GM12878 (cell line): Measurements from ENCODE around the gene PIGV. TPM values are rescaled to one million over a fixed set of nuclear protein-coding genes. Genes with fewer than 3 reads are reported as not detected.

Source experiments
- ATAC-seq: fragments of 200-7000 bp; cut with Tn5 transposase; 3 replicates; pipeline ENCODE4 v1.9.1; 2020; ENCODE audit warnings: mild to moderate bottlenecking, moderate library complexity
- BruUV-seq: library from RNA; stranded (reverse); fragments of 400-500 nt; replicated peaks from 2 replicates; lab custom pipeline; 2021; lab: Mats Ljungman, UMichigan
- CTCF ChIA-PET: fragments of 300-600 bp; sonication (Branson Sonifier 250); formaldehyde crosslinking; extraction: SDS; loops from one replicate; lab custom pipeline; 2021; ENCODE audit warnings: inconsistent platforms; lab: Yijun Ruan, JAX
- POLR2A ChIA-PET: fragments of 350-600 bp; formaldehyde crosslinking; extraction: SDS; loops from one replicate; lab custom pipeline; 2021; ENCODE audit warnings: inconsistent platforms; lab: Charles Lee
- RAD21 ChIA-PET: fragments of 300-600 bp; sonication (Branson Sonifier 250); formaldehyde crosslinking; loops from one replicate; lab custom pipeline; 2023; ENCODE audit warnings: antibody characterized with exemption; ENCODE audit not compliant: unreplicated experiment; lab: Charles Lee
- SMC1A ChIA-PET: fragments of 300-600 bp; sonication (Branson Sonifier 250); formaldehyde crosslinking; loops from one replicate; lab custom pipeline; 2023; ENCODE audit not compliant: unreplicated experiment, uncharacterized antibody; lab: Charles Lee
- DNase-seq: peaks from one replicate; pipeline ENCODE4 v3.0.0-alpha.2; 2011; ENCODE audit warnings: low read depth, low spot score
- FAIRE-seq: peaks from 3 replicates; lab custom pipeline; 2011; peaks lifted over from hg19 to GRCh38; lab: Jason Lieb, UNC
- H2AFZ ChIP-seq: 2 replicates; pipeline ENCODE4 v1.6.0; 2011; ENCODE audit warnings: low read depth, low read length, control low read depth; ENCODE audit not compliant: control insufficient read depth
- H3K27ac ChIP-seq: 2 replicates; pipeline ENCODE4 v1.5.1; 2011; ENCODE audit warnings: control low read depth; ENCODE audit not compliant: control insufficient read depth, insufficient read depth
- H3K27me3 ChIP-seq, 2 experiments: replicated peaks in 1 of 2; 2 replicates each; pipeline versions ENCODE4 v1.6.0 to v1.6.1; 2011; ENCODE audit warnings: low read length in 1 of 2; ENCODE audit not compliant: control insufficient read depth in 2 of 2, insufficient read depth in 2 of 2
- H3K36me3 ChIP-seq, 2 experiments: 2 replicates each; pipeline ENCODE4 v1.5.1; 2011; ENCODE audit warnings: low read length in 1 of 2; ENCODE audit not compliant: control insufficient read depth in 2 of 2, insufficient read depth in 2 of 2
- H3K4me1 ChIP-seq: 2 replicates; pipeline ENCODE4 v1.6.1; 2011; ENCODE audit warnings: mild to moderate bottlenecking, low read length, moderate library complexity, mixed read lengths; ENCODE audit not compliant: control insufficient read depth, insufficient read depth
- H3K4me2 ChIP-seq: 2 replicates; pipeline ENCODE4 v1.6.0; 2011; ENCODE audit warnings: control low read depth; ENCODE audit not compliant: control insufficient read depth, insufficient read depth
- H3K4me3 ChIP-seq: fragments of 200-600 bp; sonication (generic); 2 replicates; pipeline ENCODE4 v1.5.1; 2016
- H3K79me2 ChIP-seq: 2 replicates; pipeline ENCODE4 v1.6.0; 2011; ENCODE audit warnings: low read length; ENCODE audit not compliant: control insufficient read depth, insufficient read depth
- H3K9ac ChIP-seq: 2 replicates; pipeline ENCODE4 v1.8.0; 2011; ENCODE audit warnings: low read length, control low read depth, mixed read lengths; ENCODE audit not compliant: control insufficient read depth, insufficient read depth
- H3K9me3 ChIP-seq: replicated peaks from 3 replicates; pipeline ENCODE4 v1.5.1; 2011; ENCODE audit warnings: mild to moderate bottlenecking, low read length; ENCODE audit not compliant: control insufficient read depth, insufficient read depth
- H4K20me1 ChIP-seq: 2 replicates; pipeline ENCODE4 v1.6.0; 2011; ENCODE audit not compliant: control insufficient read depth, insufficient read depth
- ASH2L ChIP-seq: fragments of 300-600, 200-600 bp; sonication (generic); IDR thresholded peaks from 2 replicates; pipeline ENCODE4 v1.6.1; 2017; ENCODE audit warnings: low read depth, mild to moderate bottlenecking, borderline replicate concordance
- CBX3 ChIP-seq: fragments of 200-600 bp; sonication (generic); IDR thresholded peaks from 2 replicates; pipeline ENCODE4 v1.6.1; 2016; ENCODE audit warnings: low read depth, borderline replicate concordance
- CEBPB ChIP-seq, 2 experiments: fragments of 150-350 bp in 1 of 2; IDR thresholded peaks; 2 replicates each; pipeline ENCODE4 v1.6.1; 2012 to 2014; ENCODE audit warnings: low read depth in 2 of 2, low read length in 2 of 2, borderline replicate concordance in 1 of 2, inconsistent platforms in 1 of 2
- EED ChIP-seq: sonication (generic); IDR thresholded peaks from 2 replicates; pipeline ENCODE4 v1.6.1; 2016; ENCODE audit warnings: antibody characterized with exemption, low read depth
- KAT2A ChIP-seq: conservative IDR thresholded peaks from 2 replicates; pipeline ENCODE4 v1.6.1; 2011; ENCODE audit warnings: low read depth, low read length; ENCODE audit not compliant: control insufficient read depth
- NBN ChIP-seq: fragments of 450-650 bp; IDR thresholded peaks from 2 replicates; pipeline ENCODE4 v1.6.1; 2016
- RAD21 ChIP-seq: IDR thresholded peaks from 2 replicates; pipeline ENCODE4 v1.6.1; 2011; ENCODE audit warnings: mild to moderate bottlenecking, low read depth, low read length, moderate library complexity; ENCODE audit not compliant: insufficient read depth
- SREBF1 ChIP-seq: IDR thresholded peaks from 2 replicates; pipeline ENCODE4 v1.6.1; 2012; ENCODE audit warnings: mild to moderate bottlenecking, low read length
- TCF3 ChIP-seq: IDR thresholded peaks from 2 replicates; pipeline ENCODE4 v1.6.1; 2012; ENCODE audit warnings: low read depth, mild to moderate bottlenecking, low read length, borderline replicate concordance; ENCODE audit not compliant: insufficient read depth
- YBX1 ChIP-seq: fragments of 450-650 bp; IDR thresholded peaks from 2 replicates; pipeline ENCODE4 v1.6.1; 2016; ENCODE audit warnings: antibody characterized with exemption
- WGBS: methylation state at CpG from one replicate; pipeline ENCODE4 v1.1.6; 2016; ENCODE audit warnings: low lambda C conversion rate; ENCODE audit not compliant: insufficient replicate concordance, insufficient coverage; ENCODE audit errors: missing lambda C conversion rate; 5-methylcytosine and 5-hydroxymethylcytosine counted together
- in situ Hi-C: fragments of 300-500 bp; cut with MboI; formaldehyde crosslinking; loops from 9 replicates; pipeline ENCODE4 v1.14.3; 2018; ENCODE audit warnings: mixed read lengths
- intact Hi-C: fragments of 100-400 bp; cut with micrococcal nuclease; formaldehyde crosslinking; loops from one replicate; pipeline ENCODE4 v1.14.2; 2022; ENCODE audit not compliant: unreplicated experiment
- polyA plus RNA-seq, 11 experiments: library from polyadenylated mRNA; depleted of rRNA in 4 of 11; unstranded in 6 of 11; stranded (reverse) in 5 of 11; fragments of >200 nt; fragmentation: Nextera tagmentation in 4 of 11; fragmentation: Illumina TruSeq in 1 of 11; extraction: Ambion mirVana in 4 of 11; extraction: Trizol in 1 of 11; gene quantifications; 1 replicate in 1 of 11; 2 replicates in 10 of 11; pipeline versions ENCODE4 v1.2.1 to v1.2.3, GENCODE V29; 2011 to 2016; ENCODE audit warnings: inconsistent platforms in 2 of 11, missing spikeins in 2 of 11, low read depth in 1 of 11
- total RNA-seq, 4 experiments: library from RNA; depleted of rRNA in 3 of 4; stranded (reverse); fragments of >200 nt in 3 of 4; fragmentation: Illumina TruSeq in 1 of 4; extraction: Trizol in 1 of 4; gene quantifications; 2 replicates each; pipeline versions ENCODE4 v1.2.1 to v1.2.3, GENCODE V29; 2013 to 2021
- TF ChIP-seq, protein P1 (sequence below): IDR thresholded peaks from 2 replicates; pipeline ENCODE4 v1.6.1; 2011; ENCODE audit warnings: borderline replicate concordance, low read depth, mild to moderate bottlenecking, moderate library complexity, low read length; ENCODE audit not compliant: insufficient read depth, poor library complexity, severe bottlenecking
- TF ChIP-seq, protein P2 (sequence below): fragments of 450-650 bp; IDR thresholded peaks from 2 replicates; pipeline ENCODE4 v1.6.1; 2017; ENCODE audit warnings: mild to moderate bottlenecking, moderate library complexity
- TF ChIP-seq, protein P3 (sequence below): IDR thresholded peaks from 2 replicates; pipeline ENCODE4 v1.6.1; 2012; ENCODE audit warnings: low read depth, low read length, improper control_type of control experiment
- TF ChIP-seq, protein P4 (sequence below): fragments of 150-350 bp; IDR thresholded peaks from 2 replicates; pipeline ENCODE4 v1.6.1; 2014; ENCODE audit warnings: mild to moderate bottlenecking, low read depth, low read length

PIGV gene
- total and polyA plus RNA-seq, 10 of the 15 experiments (the other 5 are each of a cell fraction or from before 2014, with no cell fraction given): 8.8 to 18.1 (median 11.9) TPM

DNA sequence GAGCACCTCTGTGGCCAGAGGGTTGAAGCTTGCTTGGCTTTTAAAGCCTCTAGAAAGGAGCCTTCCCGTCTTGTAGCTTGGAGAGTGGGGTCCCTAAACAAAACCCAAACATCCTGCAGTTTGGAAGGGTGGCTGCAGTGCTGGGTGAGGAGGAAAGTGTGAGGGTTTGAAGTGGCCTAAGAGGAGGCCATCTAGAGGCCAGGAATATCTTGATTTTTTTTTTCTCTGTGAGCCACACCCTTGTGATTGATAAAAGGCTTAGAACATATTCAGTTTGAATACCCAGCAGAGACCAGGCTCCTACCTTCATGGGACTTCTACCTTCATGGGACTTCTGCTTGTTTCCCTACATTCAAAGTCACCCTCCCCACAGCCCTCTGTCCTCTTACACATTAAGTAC is 37.3 kb upstream of the PIGV start (continued):
- TF ChIP-seq, protein P1, sequence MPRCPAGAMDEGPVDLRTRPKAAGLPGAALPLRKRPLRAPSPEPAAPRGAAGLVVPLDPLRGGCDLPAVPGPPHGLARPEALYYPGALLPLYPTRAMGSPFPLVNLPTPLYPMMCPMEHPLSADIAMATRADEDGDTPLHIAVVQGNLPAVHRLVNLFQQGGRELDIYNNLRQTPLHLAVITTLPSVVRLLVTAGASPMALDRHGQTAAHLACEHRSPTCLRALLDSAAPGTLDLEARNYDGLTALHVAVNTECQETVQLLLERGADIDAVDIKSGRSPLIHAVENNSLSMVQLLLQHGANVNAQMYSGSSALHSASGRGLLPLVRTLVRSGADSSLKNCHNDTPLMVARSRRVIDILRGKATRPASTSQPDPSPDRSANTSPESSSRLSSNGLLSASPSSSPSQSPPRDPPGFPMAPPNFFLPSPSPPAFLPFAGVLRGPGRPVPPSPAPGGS: no peak
- TF ChIP-seq RAD21: no peak
- TF ChIP-seq EED: no peak
- TF ChIP-seq NBN: no peak
- TF ChIP-seq, all 136 proteins: peak for 0

DNA sequence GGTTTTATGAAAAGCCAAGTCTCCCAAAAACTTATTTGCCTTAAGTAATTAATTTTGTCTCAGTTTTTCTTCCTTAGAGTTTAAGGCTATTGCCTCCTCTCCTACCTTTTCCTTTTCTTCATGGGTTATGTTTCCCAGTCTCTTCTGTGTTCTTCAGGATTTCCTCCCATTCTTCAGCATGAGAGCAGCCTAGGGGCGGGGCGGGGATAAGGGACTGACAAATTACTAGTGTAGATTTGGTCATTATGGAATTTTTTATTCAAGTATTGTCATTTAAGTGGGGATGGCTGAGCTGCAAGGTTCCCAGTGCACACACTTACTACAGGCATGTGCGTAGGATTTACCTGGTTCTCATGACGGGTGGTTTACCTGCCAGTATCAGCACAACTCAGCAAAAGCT is 35.2 kb upstream of the PIGV start:
- no peaks in the 10 kb centered on the region for H3K9me3 ChIP-seq
- H4K20me1 ChIP-seq: 0 out of 2 replicates have a peak, but pooled peaks cover 5% of the 10 kb centered on the region
- H3K27ac ChIP-seq: no peak overlapping the region
- peaks cover 24 to 30% of the 10 kb centered on the region in 2 experiments for H3K36me3 ChIP-seq
- in situ Hi-C loops: no loop called here
- no peak overlapping the region for H2AFZ ChIP-seq
- ATAC-seq: no peak
- ChIA-PET RAD21 (no interaction called here), POLR2A (no interaction called here), CTCF (no interaction called here), SMC1A (no interaction called here)
- no peak overlapping the region for H3K4me3 ChIP-seq
- H3K9ac ChIP-seq: no peak overlapping the region
- DNase-seq: no peak
- H3K4me1 ChIP-seq: no peaks in the 10 kb centered on the region
- 98% methylated on average over 4 of the region's 4 CpGs for WGBS
- H3K27me3 ChIP-seq: no peaks in the 10 kb centered on the region
- no TSS peak for BruUV-seq
- intact Hi-C loops: no loop called here
- no peak overlapping the region for H3K4me2 ChIP-seq
- H3K79me2 ChIP-seq: peaks cover 25% of the 10 kb centered on the region
- FAIRE-seq: no peak
- TF ChIP-seq CBX3 (no peak), KAT2A (no peak), YBX1 (no peak), SREBF1 (no peak), ASH2L (no peak), CEBPB (IDR thresholded peaks at IDR 0.05; ENCODE audit: borderline replicate concordance in 1 of 2, low read depth in 2 of 2, low read length in 2 of 2) (no peak), TCF3 (no peak)
- TF ChIP-seq, protein P2, sequence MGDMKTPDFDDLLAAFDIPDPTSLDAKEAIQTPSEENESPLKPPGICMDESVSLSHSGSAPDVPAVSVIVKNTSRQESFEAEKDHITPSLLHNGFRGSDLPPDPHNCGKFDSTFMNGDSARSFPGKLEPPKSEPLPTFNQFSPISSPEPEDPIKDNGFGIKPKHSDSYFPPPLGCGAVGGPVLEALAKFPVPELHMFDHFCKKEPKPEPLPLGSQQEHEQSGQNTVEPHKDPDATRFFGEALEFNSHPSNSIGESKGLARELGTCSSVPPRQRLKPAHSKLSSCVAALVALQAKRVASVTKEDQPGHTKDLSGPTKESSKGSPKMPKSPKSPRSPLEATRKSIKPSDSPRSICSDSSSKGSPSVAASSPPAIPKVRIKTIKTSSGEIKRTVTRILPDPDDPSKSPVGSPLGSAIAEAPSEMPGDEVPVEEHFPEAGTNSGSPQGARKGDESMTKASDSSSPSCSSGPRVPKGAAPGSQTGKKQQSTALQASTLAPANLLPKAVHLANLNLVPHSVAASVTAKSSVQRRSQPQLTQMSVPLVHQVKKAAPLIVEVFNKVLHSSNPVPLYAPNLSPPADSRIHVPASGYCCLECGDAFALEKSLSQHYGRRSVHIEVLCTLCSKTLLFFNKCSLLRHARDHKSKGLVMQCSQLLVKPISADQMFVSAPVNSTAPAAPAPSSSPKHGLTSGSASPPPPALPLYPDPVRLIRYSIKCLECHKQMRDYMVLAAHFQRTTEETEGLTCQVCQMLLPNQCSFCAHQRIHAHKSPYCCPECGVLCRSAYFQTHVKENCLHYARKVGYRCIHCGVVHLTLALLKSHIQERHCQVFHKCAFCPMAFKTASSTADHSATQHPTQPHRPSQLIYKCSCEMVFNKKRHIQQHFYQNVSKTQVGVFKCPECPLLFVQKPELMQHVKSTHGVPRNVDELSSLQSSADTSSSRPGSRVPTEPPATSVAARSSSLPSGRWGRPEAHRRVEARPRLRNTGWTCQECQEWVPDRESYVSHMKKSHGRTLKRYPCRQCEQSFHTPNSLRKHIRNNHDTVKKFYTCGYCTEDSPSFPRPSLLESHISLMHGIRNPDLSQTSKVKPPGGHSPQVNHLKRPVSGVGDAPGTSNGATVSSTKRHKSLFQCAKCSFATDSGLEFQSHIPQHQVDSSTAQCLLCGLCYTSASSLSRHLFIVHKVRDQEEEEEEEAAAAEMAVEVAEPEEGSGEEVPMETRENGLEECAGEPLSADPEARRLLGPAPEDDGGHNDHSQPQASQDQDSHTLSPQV: no peak
- TF ChIP-seq, protein P3, sequence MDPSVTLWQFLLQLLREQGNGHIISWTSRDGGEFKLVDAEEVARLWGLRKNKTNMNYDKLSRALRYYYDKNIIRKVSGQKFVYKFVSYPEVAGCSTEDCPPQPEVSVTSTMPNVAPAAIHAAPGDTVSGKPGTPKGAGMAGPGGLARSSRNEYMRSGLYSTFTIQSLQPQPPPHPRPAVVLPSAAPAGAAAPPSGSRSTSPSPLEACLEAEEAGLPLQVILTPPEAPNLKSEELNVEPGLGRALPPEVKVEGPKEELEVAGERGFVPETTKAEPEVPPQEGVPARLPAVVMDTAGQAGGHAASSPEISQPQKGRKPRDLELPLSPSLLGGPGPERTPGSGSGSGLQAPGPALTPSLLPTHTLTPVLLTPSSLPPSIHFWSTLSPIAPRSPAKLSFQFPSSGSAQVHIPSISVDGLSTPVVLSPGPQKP: no peak
- TF ChIP-seq, protein P4, sequence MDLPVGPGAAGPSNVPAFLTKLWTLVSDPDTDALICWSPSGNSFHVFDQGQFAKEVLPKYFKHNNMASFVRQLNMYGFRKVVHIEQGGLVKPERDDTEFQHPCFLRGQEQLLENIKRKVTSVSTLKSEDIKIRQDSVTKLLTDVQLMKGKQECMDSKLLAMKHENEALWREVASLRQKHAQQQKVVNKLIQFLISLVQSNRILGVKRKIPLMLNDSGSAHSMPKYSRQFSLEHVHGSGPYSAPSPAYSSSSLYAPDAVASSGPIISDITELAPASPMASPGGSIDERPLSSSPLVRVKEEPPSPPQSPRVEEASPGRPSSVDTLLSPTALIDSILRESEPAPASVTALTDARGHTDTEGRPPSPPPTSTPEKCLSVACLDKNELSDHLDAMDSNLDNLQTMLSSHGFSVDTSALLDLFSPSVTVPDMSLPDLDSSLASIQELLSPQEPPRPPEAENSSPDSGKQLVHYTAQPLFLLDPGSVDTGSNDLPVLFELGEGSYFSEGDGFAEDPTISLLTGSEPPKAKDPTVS: no peak
